Skeletal muscle satellite cell (primary cell): Measurements from ENCODE around the gene CALHM4.

ENCODE experiments used
- H3K27me3 ChIP-seq: 2 replicates; pipeline ENCODE4 v1.7.0; 2013; ENCODE audit warnings: low read length; ENCODE audit not compliant: control insufficient read depth, insufficient read depth
- H3K36me3 ChIP-seq: 2 replicates; pipeline ENCODE4 v1.7.0; 2013; ENCODE audit warnings: mild to moderate bottlenecking, control low read depth, low read length; ENCODE audit not compliant: insufficient read depth
- H3K4me1 ChIP-seq: 2 replicates; pipeline ENCODE4 v1.7.0; 2013; ENCODE audit warnings: low read length; ENCODE audit not compliant: control insufficient read depth, insufficient read depth
- H3K4me2 ChIP-seq: 2 replicates; pipeline ENCODE4 v1.7.0; 2013; ENCODE audit warnings: mild to moderate bottlenecking, low read length
- H3K4me3 ChIP-seq: 2 replicates; pipeline ENCODE4 v1.7.0; 2013; ENCODE audit warnings: low read length
- H3K9ac ChIP-seq: 2 replicates; pipeline ENCODE4 v1.7.0; 2013; ENCODE audit warnings: mild to moderate bottlenecking, low read depth, low read length, moderate library complexity
- H3K9me3 ChIP-seq: replicated peaks from 2 replicates; pipeline ENCODE4 v1.7.0; 2013; ENCODE audit warnings: mild to moderate bottlenecking, control low read depth, low read length

Gene CALHM4

DNA sequence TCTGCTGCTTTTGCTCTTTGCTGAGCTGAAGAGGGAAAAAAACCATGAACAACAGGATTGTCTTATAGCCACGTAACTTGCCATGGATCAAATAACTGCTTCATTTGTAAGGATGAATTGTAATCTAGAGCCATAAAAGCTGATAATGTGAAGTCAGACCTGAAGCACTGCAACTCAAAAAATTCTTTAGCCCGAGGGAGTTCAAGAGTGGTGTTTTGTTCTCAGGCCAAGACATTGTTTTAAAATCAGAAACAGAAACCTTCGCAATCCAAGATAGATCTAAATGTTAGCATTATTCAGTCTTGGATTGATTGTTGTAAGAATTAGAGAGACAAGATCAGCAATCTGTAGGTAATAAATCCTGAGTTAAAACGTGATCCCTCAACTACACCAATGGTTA is 7.9 kb upstream of the CALHM4 start, which contains the start of gene TRAPPC3L:
TSS of gene TRAPPC3L (minus strand) at position 34 of the 400 bp plus-strand sequence. CDS start 170 bp downstream, outside the sequence.
- no peaks in the 10 kb centered on the region for H3K4me1 ChIP-seq
- H3K9me3 ChIP-seq = no peaks in the 10 kb centered on the region
- no peak within 1 kb of the TSS for H3K4me3 ChIP-seq
- no peaks in the 10 kb centered on the region for H3K27me3 ChIP-seq
- no peak within 1 kb of the TSS for H3K4me2 ChIP-seq
- no peak within 1 kb of the TSS for H3K9ac ChIP-seq
- H3K36me3 ChIP-seq = no peaks in the 10 kb centered on the region

DNA sequence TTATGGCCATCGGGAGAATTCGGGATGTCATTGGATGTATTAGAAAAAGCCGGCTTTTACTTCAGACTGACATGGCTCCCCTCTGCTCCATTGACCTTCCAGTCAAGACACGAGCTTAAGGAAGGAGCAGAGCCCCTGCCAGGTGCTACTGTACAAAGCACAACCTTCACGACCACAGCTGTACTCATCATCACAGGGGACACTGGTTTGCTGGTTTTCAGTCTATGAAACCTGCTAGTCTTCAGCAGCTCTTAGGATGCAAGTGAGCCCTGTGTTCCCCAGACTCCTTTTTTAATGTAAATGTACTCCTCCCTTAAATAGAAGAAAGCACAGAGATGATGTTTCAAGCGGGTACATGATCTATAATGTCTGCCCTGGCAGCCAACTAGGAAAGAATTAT is 6.2 kb upstream of the CALHM4 start:
- Histone ChIP-seq H3K4me1 (no peaks in the 10 kb centered on the region), H3K9ac (no peak overlapping the region), H3K4me3 (no peak overlapping the region), H3K9me3 (no peaks in the 10 kb centered on the region), H3K4me2 (no peak overlapping the region), H3K27me3 (no peaks in the 10 kb centered on the region), H3K36me3 (no peaks in the 10 kb centered on the region)

DNA sequence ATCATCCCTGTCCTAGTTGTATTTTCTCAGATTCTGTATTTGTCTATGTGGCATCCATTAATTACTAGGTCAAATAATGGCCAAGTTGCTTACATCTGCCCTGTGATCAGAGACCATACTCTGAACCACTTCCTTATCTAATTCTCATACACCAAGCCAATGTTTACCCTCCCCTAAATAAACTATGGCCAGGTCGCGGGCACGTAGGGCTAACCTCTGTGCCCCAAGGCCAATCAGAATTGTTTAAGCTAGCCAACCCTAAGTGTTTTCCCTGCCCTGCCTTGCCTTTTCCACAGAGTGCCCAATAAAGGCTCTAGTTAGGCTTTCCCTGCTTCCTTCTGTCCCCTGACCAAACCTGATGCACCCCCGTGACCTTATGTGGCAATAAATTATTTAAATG is 2.8 kb upstream of the CALHM4 start:
- H3K9ac ChIP-seq = no peak overlapping the region
- H3K4me2 ChIP-seq = no peak overlapping the region
- H3K4me3 ChIP-seq = no peak overlapping the region
- no peaks in the 10 kb centered on the region for H3K36me3 ChIP-seq
- no peaks in the 10 kb centered on the region for H3K9me3 ChIP-seq
- H3K27me3 ChIP-seq = no peaks in the 10 kb centered on the region
- peaks cover 4% of the 10 kb centered on the region for H3K4me1 ChIP-seq

DNA sequence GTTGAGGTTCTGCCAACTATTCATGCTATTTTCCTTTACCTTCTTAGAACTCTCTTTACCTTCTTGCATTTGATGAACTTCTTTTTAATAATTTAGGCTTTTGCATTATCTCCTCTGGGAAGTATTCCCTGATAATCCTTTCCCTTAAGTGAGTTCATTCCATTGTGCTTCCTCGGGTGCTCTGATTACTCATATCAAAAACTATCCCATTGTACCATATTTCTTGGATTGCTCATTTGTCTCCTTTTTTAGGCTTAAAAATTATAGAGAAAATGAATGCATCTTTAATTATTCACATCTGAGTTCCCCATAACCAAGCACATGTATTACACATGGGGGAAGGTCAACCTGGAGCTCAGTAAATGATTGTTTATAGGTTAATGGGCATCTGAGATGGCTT is 2.5 kb downstream of the CALHM4 start:
- H3K4me3 ChIP-seq = no peak overlapping the region
- H3K4me1 ChIP-seq = peaks cover 44% of the 10 kb centered on the region
- peak overlapping the region; percentile 22 for H3K4me2 ChIP-seq
- no peaks in the 10 kb centered on the region for H3K9me3 ChIP-seq
- peak overlapping the region; percentile 16 for H3K9ac ChIP-seq
- H3K36me3 ChIP-seq = no peaks in the 10 kb centered on the region
- no peaks in the 10 kb centered on the region for H3K27me3 ChIP-seq

DNA sequence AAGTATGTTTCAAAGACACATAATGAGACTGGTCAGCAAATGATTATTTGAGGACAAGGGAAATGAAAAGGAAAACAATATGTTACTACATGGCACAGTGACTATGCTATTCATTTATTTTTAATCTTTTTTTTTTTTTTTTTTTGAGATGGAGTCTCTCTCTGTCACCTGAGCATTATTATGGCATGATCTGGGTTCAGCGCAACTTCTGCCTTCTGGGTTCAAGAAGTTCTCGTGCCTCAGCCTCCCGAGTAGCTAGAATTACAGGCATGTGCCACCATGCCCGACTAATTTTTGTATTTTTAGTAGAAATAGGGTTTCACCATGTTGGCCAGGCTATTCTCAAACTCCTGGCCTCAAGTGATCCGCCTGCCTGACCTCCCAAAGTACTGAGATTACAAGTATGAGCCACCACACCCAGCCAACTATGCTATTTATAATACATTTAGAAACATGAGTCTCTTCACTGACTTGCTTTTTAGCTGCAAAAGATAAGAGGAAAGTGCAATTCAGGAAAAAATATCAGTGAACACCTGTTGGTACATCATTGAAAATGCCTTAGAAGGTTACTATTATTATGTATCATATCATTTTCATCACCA is 3.4 kb downstream of the CALHM4 start:
- Histone ChIP-seq H3K27me3 (no peaks in the 10 kb centered on the region), H3K4me1 (peaks cover 46% of the 10 kb centered on the region), H3K9me3 (no peaks in the 10 kb centered on the region), H3K4me2 (peak overlapping the region; percentile 52), H3K9ac (peak overlapping the region; percentile 23), H3K4me3 (no peak overlapping the region), H3K36me3 (no peaks in the 10 kb centered on the region)

DNA sequence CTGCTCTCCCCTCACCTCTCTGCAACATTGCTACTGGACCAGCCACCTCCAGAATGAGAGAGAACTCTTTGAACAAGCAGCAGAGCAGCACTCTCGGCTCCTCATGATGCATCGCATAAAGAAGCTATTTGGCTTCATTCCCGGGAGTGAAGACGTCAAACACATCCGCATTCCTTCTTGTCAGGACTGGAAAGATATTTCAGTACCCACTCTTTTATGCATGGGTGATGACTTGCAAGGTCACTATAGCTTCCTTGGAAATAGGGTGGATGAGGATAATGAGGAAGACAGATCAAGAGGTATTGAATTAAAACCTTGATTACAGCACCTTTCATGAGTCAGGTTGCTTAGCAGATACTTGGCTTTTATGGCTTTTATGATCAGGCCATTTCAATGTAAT is 4.3 kb downstream of the CALHM4 start:
- Histone ChIP-seq H3K4me3 (no peak overlapping the region), H3K4me1 (peaks cover 46% of the 10 kb centered on the region), H3K36me3 (no peaks in the 10 kb centered on the region), H3K27me3 (no peaks in the 10 kb centered on the region), H3K9me3 (no peaks in the 10 kb centered on the region), H3K4me2 (peak overlapping the region; percentile 52), H3K9ac (peak overlapping the region; percentile 37)

DNA sequence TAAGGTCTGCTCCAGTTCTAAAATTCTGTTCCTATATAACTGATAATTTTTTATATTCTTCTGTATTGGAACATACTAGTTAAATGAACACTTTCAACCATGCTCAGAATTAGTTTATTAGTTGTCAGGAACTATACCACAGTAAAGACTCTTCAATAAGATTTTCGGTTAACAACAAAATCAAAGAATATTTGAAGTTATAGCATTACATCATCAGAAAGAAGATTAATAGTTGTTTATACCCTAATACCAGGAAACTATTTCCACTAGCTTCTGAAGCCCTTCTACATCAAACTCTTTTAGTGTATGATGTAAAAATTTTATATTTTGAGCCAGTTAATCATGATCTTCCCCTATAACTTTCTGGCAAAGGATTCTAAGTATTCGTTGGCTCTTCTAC is 6.6 kb downstream of the CALHM4 start:
- H3K4me1 ChIP-seq = peaks cover 59% of the 10 kb centered on the region
- H3K36me3 ChIP-seq = no peaks in the 10 kb centered on the region
- H3K9ac ChIP-seq = no peak overlapping the region
- no peak overlapping the region for H3K4me3 ChIP-seq
- H3K4me2 ChIP-seq = no peak overlapping the region
- no peaks in the 10 kb centered on the region for H3K9me3 ChIP-seq
- H3K27me3 ChIP-seq = no peaks in the 10 kb centered on the region

DNA sequence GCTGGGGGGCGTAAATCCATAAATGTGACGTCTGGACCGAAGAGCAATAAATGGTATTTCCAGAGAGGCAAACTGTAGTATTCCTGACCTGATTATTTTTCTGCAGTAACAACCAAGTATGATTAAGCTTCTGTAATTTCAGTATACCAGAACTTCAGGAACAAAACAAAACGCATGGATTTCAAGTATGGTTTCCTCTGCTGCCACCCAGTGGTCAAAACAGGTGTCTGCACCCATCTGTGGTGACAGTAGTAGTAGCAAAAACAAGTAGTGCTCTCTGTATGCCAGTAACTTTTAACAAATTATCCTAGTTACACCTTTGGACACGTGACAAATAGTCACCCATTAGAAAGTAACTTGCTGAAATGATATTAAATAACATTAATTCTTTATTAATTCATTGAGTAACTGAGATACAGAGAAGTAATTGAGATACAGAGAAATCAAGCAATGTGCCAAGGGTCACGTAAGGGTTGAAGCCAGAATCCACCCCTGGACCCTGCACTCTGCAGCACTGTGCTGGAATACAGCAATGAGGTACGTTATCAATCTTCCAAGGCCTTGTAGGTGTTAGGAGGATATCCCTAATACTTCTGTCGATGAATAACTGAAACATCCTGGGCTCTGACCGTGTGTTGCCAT is 7.9 kb downstream of the CALHM4 start:
- H3K27me3 ChIP-seq = no peaks in the 10 kb centered on the region
- H3K4me2 ChIP-seq = peak overlapping the region; percentile 57
- H3K9me3 ChIP-seq = no peaks in the 10 kb centered on the region
- H3K4me1 ChIP-seq = peaks cover 56% of the 10 kb centered on the region
- no peaks in the 10 kb centered on the region for H3K36me3 ChIP-seq
- peak overlapping the region; percentile 20 for H3K9ac ChIP-seq
- no peak overlapping the region for H3K4me3 ChIP-seq

DNA sequence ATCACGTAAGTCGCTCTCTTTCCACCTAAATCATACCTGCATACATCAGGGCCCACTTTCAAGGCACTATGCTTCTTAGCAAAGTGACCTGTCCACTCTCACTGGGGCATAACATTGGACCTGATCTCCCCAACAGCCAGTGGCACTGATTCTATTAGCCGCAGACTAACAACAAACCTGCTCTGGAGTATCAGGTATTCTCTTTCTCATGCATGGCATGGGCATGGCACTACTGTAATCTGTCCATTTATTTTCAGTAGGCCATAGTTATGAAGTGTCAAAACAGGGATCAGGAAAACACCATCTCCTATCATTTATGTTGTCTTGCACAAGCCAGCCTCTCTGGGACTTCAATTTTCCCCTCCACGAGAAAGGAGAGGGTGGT is 8.5 kb downstream of the CALHM4 start:
- H3K4me1 ChIP-seq = peaks cover 51% of the 10 kb centered on the region
- H3K4me3 ChIP-seq = no peak overlapping the region
- no peaks in the 10 kb centered on the region for H3K36me3 ChIP-seq
- no peaks in the 10 kb centered on the region for H3K27me3 ChIP-seq
- no peak overlapping the region for H3K9ac ChIP-seq
- no peaks in the 10 kb centered on the region for H3K9me3 ChIP-seq
- no peak overlapping the region for H3K4me2 ChIP-seq

DNA sequence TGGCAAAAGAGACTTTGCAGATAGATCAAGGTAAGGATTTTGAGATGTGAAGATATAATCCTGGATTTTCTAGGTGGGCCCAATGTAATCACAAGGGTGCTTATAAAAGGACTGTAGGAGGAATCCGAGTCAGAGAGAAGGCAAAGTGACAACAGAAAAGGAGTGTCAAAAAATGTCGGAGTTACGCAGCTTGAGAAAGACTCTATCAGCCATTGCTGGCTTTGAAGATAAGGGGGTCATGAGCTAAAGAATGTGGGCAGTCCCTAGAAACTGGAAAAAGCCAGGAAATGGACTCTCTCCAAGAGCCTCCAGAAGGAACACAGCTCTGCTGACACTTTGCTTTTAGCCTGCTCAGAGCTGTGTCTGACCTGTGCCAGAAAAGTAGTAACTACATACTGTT is 9.1 kb downstream of the CALHM4 start:
- Histone ChIP-seq H3K4me2 (no peak overlapping the region), H3K36me3 (no peaks in the 10 kb centered on the region), H3K9ac (no peak overlapping the region), H3K9me3 (no peaks in the 10 kb centered on the region), H3K4me1 (peaks cover 45% of the 10 kb centered on the region), H3K4me3 (no peak overlapping the region), H3K27me3 (no peaks in the 10 kb centered on the region)

DNA sequence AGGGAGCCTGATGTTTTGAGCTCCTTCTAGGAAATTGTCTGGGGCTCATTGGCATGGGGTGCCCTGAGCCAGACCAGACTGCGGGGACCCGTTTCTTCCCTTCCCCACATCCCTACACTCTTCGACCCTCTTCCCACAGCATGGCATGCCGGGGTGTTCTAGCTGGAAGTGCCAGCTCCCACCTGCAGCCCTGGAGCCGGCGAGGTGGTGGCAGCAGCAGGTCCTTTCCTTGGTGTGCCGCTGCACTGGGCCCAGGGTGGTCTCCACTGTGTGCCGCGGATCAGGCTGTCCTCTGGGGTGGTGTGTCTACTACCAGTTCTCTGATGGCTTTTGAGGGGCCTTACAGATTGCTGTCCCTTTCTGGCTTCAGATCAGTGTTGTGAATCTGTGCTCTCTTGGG is 10.3 kb downstream of the CALHM4 start:
- H3K27me3 ChIP-seq = no peaks in the 10 kb centered on the region
- H3K9ac ChIP-seq = no peak overlapping the region
- H3K4me3 ChIP-seq = no peak overlapping the region
- no peaks in the 10 kb centered on the region for H3K9me3 ChIP-seq
- peaks cover 33% of the 10 kb centered on the region for H3K4me1 ChIP-seq
- no peaks in the 10 kb centered on the region for H3K36me3 ChIP-seq
- H3K4me2 ChIP-seq = no peak overlapping the region

DNA sequence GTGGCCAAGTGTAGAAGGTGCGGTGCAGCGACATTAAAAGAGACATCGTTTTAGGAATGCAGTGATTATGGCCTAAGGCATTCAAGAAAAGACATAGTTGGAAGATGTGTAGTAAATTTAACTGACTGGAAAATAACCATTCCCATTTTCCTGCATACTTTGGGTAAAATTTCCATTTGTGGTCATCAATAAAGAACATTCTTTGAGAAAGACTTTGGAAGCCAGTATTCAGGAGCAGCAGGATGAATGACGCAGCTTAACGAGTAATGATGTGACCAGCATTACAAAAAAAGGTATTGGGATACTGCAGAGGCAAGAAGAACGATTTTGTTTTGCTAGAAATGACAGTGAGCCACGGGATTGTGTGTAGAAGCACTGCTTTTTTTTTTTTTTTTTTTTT is 10.8 kb downstream of the CALHM4 start:
- H3K4me3 ChIP-seq = no peak overlapping the region
- peak overlapping the region; percentile 58 for H3K9ac ChIP-seq
- peaks cover 28% of the 10 kb centered on the region for H3K4me1 ChIP-seq
- H3K4me2 ChIP-seq = peak overlapping the region; percentile 83
- no peaks in the 10 kb centered on the region for H3K9me3 ChIP-seq
- no peaks in the 10 kb centered on the region for H3K27me3 ChIP-seq
- H3K36me3 ChIP-seq = no peaks in the 10 kb centered on the region
